Liver (tissue), 9 donors: ENCODE measurements around the gene ELAVL2. TPM values are rescaled to one million over a fixed set of nuclear protein-coding genes. Genes with fewer than 3 reads are reported as not detected.

Source experiments
- DNase-seq: peaks from one replicate; pipeline ENCODE4 v3.0.0-alpha.2; 2017; ENCODE audit warnings: low spot score
- H3K27ac ChIP-seq, 2 donors: one replicate each; pipeline ENCODE4 v1.7.0; 2013; ENCODE audit warnings: inconsistent platforms in 2 of 2, low read length in 2 of 2, control low read depth in 1 of 2, low read depth in 1 of 2, mild to moderate bottlenecking in 1 of 2
- H3K27me3 ChIP-seq, 4 donors: one replicate each; pipeline versions ENCODE4 v1.6.1 to v1.7.0; 2013; ENCODE audit warnings: low read length in 3 of 4, inconsistent platforms in 1 of 4, mild to moderate bottlenecking in 1 of 4, moderate library complexity in 1 of 4; ENCODE audit not compliant: control insufficient read depth in 4 of 4, insufficient read depth in 4 of 4
- H3K36me3 ChIP-seq, 4 donors: one replicate each; pipeline versions ENCODE4 v1.6.1 to v1.7.0; 2013; ENCODE audit warnings: low read length in 3 of 4, mild to moderate bottlenecking in 3 of 4, low read depth in 1 of 4, moderate library complexity in 1 of 4; ENCODE audit not compliant: control insufficient read depth in 4 of 4, insufficient read depth in 3 of 4
- H3K4me1 ChIP-seq, 4 donors: one replicate each; pipeline versions ENCODE4 v1.6.1 to v1.7.0; 2013; ENCODE audit warnings: low read length in 3 of 4, mild to moderate bottlenecking in 3 of 4, moderate library complexity in 1 of 4; ENCODE audit not compliant: control insufficient read depth in 4 of 4, insufficient read depth in 4 of 4
- H3K4me3 ChIP-seq, 3 donors: one replicate each; pipeline versions ENCODE4 v1.6.1 to v1.7.0; 2013; ENCODE audit warnings: low read length in 3 of 3, control low read depth in 1 of 3, low read depth in 1 of 3, mild to moderate bottlenecking in 1 of 3
- H3K9ac ChIP-seq, 2 donors: one replicate each; pipeline ENCODE4 v1.7.0; 2013; ENCODE audit warnings: low read length in 2 of 2, mild to moderate bottlenecking in 2 of 2, moderate library complexity in 2 of 2, control low read depth in 1 of 2, low read depth in 1 of 2
- H3K9me3 ChIP-seq, 4 donors: one replicate each; pipeline versions ENCODE4 v1.6.1 to v1.7.0; 2013; ENCODE audit warnings: low read length in 3 of 4; ENCODE audit not compliant: control insufficient read depth in 4 of 4
- ATF3 ChIP-seq: IDR thresholded peaks from 2 replicates; pipeline ENCODE4 v1.6.1; 2016; ENCODE audit warnings: antibody characterized with exemption
- CTCF ChIP-seq: fragments of 150-350 bp; IDR thresholded peaks from 2 replicates; pipeline ENCODE4 v1.5.1; 2017; ENCODE audit warnings: improper control_type of control experiment, low read depth, low read length; ENCODE audit not compliant: missing input control
- EGR1 ChIP-seq, 2 donors: IDR thresholded peaks; 2 replicates each; pipeline ENCODE4 v1.6.1; 2016 to 2018; ENCODE audit warnings: antibody characterized with exemption in 2 of 2, low read depth in 2 of 2
- FOXA1 ChIP-seq: IDR thresholded peaks from 2 replicates; pipeline ENCODE4 v1.6.1; 2016; ENCODE audit warnings: antibody characterized with exemption
- FOXA2 ChIP-seq: IDR thresholded peaks from 2 replicates; pipeline ENCODE4 v1.6.1; 2016; ENCODE audit warnings: antibody characterized with exemption
- GABPA ChIP-seq, 2 donors: IDR thresholded peaks in 1 of 2; conservative IDR thresholded peaks in 1 of 2; 2 replicates each; pipeline ENCODE4 v1.6.1; 2016; ENCODE audit warnings: antibody characterized with exemption in 2 of 2, mild to moderate bottlenecking in 1 of 2, moderate library complexity in 1 of 2
- HNF4A ChIP-seq, 2 donors: conservative IDR thresholded peaks; 2 replicates each; pipeline ENCODE4 v1.6.1; 2016; ENCODE audit warnings: antibody characterized with exemption in 2 of 2, mild to moderate bottlenecking in 2 of 2
- HNF4G ChIP-seq: IDR thresholded peaks from 2 replicates; pipeline ENCODE4 v1.6.1; 2016; ENCODE audit warnings: antibody characterized with exemption
- JUND ChIP-seq, 2 donors: IDR thresholded peaks; 2 replicates each; pipeline ENCODE4 v1.6.1; 2016; ENCODE audit warnings: antibody characterized with exemption in 2 of 2
- MAX ChIP-seq: IDR thresholded peaks from 2 replicates; pipeline ENCODE4 v1.6.1; 2016; ENCODE audit warnings: antibody characterized with exemption
- NR2F2 ChIP-seq: IDR thresholded peaks from 2 replicates; pipeline ENCODE4 v1.6.1; 2016; ENCODE audit warnings: antibody characterized with exemption
- RAD21 ChIP-seq, 2 donors: IDR thresholded peaks; 2 replicates each; pipeline ENCODE4 v1.6.1; 2016; ENCODE audit warnings: antibody characterized with exemption in 2 of 2, mild to moderate bottlenecking in 2 of 2
- REST ChIP-seq: IDR thresholded peaks from 2 replicates; pipeline ENCODE4 v1.6.1; 2016; ENCODE audit warnings: antibody characterized with exemption, mild to moderate bottlenecking
- RXRA ChIP-seq, 2 donors: IDR thresholded peaks; 2 replicates each; pipeline ENCODE4 v1.6.1; 2017 to 2018; ENCODE audit warnings: antibody characterized with exemption in 2 of 2, mild to moderate bottlenecking in 1 of 2
- SP1 ChIP-seq: IDR thresholded peaks from 2 replicates; pipeline ENCODE4 v1.6.1; 2018; ENCODE audit warnings: antibody characterized with exemption, mild to moderate bottlenecking
- YY1 ChIP-seq: IDR thresholded peaks from 2 replicates; pipeline ENCODE4 v1.6.1; 2016; ENCODE audit warnings: antibody characterized with exemption, mild to moderate bottlenecking
- ZBTB33 ChIP-seq: IDR thresholded peaks from 2 replicates; pipeline ENCODE4 v1.6.1; 2016; ENCODE audit warnings: antibody characterized with exemption
- WGBS: extraction: QIAGEN DNeasy Blood & Tissue Kit; methylation state at CpG from one replicate; pipeline ENCODE4 v1.1.7; 2013; 5-methylcytosine and 5-hydroxymethylcytosine counted together
- polyA plus RNA-seq, 2 donors: library from polyadenylated mRNA; stranded (reverse) in 1 of 2; unstranded in 1 of 2; fragments of 200-250 nt in 1 of 2; fragments of >200 nt in 1 of 2; fragmentation: Nextera tagmentation in 1 of 2; extraction: Ambion mirVana in 1 of 2; gene quantifications; one replicate each; pipeline versions ENCODE4 v1.2.1 to v1.2.3, GENCODE V29; 2013 to 2015
- total RNA-seq, 2 donors: library from RNA; depleted of rRNA; stranded (reverse); fragments of >200 nt; gene quantifications; one replicate each; pipeline ENCODE4 v1.2.3, GENCODE V29; 2014
- donor health status: healthy.
- donor health status: healthy.
- donor health status: healthy.
- donor health status: healthy.
- donor health status: healthy.

ELAVL2 gene
- total and polyA plus RNA-seq, 4 donors, result 0.19 TPM; not detected in 3

- TF ChIP-seq REST (no peak), JUND (IDR thresholded peaks at IDR 0.05) (no peak), HNF4G (no peak)
Measured at GRCh38 chr9:23824830-23825591, 1.0 kb downstream of the ELAVL2 start (continued).

GRCh38 chr9:23823986-23824829 is 1.8 kb downstream of the ELAVL2 start:
- WGBS, result 7% methylated on average over 36 of the region's 36 CpGs
- H3K4me1 ChIP-seq, result peaks cover 14 to 32% (median 18%) of the 10 kb centered on the region in 4 donors
- no peak for DNase-seq
- no peak overlapping the region for H3K27ac ChIP-seq
- H3K9ac ChIP-seq, result no peak overlapping the region
- TF ChIP-seq GABPA (IDR thresholded peaks at IDR 0.05 in 1 of 2, conservative IDR thresholded peaks at IDR 0.05 in 1 of 2), result no peak
- no peak for TF ChIP-seq RAD21 (IDR thresholded peaks at IDR 0.05)
- TF ChIP-seq CTCF, result no peak
- no peak for TF ChIP-seq HNF4G
- TF ChIP-seq NR2F2, result no peak
- TF ChIP-seq REST, result no peak
- TF ChIP-seq ZBTB33, result no peak
- TF ChIP-seq RXRA (IDR thresholded peaks at IDR 0.05), result no peak
- TF ChIP-seq FOXA2, result no peak
- TF ChIP-seq FOXA1, result no peak
- no peak for TF ChIP-seq YY1
- TF ChIP-seq JUND (IDR thresholded peaks at IDR 0.05), result no peak
- TF ChIP-seq ATF3, result no peak
- TF ChIP-seq SP1, result no peak
- TF ChIP-seq HNF4A (conservative IDR thresholded peaks at IDR 0.05), result no peak
- no peak for TF ChIP-seq EGR1 (IDR thresholded peaks at IDR 0.05; ENCODE audit: low read depth in 2 of 2)
- no peak for TF ChIP-seq MAX
- peaks cover 0 to 25% (median 18%) of the 10 kb centered on the region in 4 donors for H3K27me3 ChIP-seq
- no peak overlapping the region for H3K4me3 ChIP-seq
- H3K36me3 ChIP-seq, result no peaks in the 10 kb centered on the region
- H3K9me3 ChIP-seq, result peaks cover 0 to 5% (median 2%) of the 10 kb centered on the region in 4 donors
